Activated CD8-positive, alpha-beta memory T cell treated with anti-CD3 and anti-CD28 coated beads, Interleukin-2, amount 50 U/mL, for 24 hours (primary cell): ENCODE data around the gene TSPAN14.

Experiments
- DNase-seq: peaks from one replicate; pipeline ENCODE4 v3.0.0-alpha.2; 2020; ENCODE audit errors: extremely low read depth

TSPAN14 gene

DNA sequence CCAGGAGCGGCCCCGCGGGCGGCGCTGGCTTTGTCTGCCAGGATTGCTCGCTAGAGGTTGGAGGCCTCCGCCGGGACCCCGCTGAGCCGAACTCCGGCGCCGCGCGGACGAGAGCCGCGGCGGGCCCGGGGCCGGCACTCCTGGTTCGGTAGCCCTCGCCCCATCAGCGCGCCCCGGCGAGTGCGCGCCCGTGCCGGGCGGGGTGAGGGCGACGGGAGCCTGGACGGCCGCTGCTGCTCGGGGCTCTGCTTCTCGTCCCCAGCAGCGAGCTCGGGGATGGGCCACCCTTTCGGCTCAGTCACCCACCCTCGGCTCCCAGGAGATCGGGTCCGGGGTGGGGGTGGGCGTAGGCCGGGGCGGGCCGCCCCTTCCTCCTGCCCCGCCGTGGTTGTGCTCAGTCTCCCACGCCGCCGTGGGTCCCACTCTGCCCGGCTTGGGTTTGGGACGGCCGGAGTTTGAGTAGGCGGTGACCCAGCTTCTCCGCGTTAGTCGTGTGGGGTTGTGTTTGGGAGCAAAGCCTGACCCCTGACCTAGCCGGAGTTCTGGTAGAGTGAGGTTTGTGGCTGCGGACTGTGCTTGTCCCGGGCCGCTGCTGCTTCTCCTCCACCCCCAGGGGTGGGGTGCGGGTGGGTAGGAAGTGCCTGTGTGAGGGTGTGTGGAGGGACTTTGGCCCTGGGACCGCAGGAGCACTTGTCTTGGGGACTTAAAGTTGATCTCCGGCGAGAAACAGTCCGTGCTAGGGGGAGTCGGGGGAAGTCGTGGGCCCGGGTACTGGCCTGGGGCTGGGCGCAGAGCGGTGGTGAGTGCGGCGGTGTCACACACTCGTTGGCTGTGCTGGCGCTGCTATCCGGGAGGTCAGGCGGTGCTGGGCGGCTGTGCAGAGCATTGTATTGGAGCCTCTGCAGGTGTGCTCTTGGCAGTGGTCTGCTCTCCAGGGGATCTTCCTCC lies 677 bp downstream of the TSPAN14 start:
- no peak for DNase-seq

DNA sequence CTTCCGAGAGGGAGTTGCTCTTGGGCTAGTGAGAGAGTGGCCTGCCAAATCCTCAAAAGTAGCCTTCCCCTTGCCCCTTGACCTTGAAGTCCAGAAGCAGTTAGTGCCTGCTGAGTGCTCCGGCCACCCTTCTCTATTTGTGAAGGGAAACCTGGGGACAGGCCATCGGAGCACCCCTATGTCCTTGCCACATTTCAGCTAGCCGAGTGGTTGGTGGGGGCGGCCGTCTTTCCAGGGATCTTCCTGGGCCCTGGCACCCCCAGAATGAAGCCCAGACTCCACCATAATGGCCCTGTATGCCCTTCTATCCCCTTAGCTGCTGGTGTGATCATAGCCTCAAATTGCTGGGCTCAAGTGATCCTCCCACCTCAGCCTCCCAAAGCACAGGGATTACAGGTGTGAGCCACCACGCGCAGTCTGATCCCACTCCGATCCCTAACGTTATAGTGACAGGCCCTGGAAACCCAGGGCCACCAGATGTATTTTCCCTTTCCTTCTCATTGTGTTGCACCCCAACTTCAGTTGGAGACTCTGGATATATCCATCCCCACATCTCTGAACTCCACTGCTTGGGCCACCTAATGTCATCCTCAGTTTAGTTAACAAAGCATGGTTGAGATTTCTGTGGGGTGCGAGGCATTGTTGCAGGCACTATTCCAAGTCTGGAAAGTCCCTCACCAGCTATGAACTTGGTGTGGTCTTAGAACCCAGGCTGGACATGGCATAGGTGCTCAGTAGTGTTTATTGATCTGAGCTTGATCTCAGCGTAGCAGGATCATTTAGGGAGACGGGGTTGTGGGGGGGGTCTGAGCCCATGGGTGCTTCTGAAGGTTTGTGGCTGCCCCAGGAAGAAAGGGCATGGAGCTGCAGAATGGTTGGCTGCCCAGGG lies 1.6 kb downstream of the TSPAN14 start:
- no peak for DNase-seq

DNA sequence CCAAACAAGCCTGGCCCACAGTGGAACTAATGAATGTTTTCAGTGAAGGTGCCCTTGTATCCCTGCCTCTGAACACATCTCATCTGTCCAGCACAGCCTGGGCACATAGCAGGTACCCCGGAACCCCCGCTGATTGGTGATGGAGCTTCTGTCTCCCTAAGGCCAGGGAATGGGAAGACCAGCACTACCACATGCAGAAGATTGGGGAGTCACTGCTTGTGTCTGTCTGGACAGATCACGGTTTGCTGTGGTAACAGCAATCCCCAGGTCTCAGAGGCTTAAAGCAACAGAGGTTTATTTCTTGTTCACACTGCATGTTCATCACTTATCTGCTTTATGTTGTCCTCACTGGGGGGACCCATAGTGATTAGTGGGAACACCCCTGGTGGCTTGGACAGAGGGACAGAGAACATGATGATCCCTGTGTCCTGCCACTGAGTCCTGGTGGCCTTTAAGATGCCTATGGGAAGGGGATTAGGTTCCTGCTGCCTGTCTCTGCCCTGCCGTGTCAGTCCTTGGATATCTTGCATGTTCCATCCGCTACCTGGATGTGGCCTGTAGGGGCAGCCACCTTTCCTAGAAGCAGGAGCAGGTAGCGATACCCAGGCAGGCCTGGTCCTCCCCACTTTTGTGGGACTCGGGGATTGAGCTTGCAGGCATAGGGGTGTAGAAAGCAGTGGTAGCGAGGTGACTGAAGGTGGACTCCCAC lies 3.6 kb downstream of the TSPAN14 start:
- no peak for DNase-seq

DNA sequence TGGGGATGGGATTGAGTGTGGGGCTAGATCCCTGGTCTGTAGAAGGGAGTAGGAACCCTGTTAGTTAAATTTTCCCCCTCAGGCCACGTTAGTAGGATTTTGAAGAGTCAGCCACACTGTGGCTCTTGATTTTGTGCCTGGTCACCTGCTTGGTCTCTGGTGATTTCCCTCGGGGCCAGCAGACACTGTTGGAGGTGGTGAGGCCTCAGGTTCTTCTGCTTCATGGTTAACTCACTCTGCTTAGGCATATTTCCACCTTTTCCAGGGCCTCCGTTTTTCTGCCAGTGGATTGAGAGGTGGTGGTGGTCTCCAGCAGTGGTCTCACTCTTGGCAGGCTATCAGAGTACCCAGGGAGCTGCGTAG lies 4.1 kb downstream of the TSPAN14 start:
- no peak for DNase-seq

DNA sequence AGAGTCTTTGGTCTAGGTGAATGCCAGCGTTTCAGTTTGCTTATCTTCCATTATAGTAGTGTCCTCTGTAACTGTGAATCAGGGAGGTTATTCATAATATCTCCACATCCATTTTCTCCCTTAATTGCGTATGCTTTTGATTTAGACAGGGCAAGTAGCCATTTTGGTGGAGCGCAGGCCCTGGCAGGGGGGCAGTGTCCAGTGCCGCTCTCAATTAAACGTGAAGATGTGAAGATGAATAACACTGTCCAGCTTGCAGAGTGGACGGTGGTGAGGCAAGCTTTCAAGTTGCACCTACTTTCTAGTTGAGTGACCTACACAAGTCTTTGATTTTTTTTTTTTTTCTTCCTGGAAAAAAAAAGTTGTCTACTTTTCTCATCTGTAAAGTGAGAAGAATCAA lies 4.5 kb downstream of the TSPAN14 start:
- no peak for DNase-seq

DNA sequence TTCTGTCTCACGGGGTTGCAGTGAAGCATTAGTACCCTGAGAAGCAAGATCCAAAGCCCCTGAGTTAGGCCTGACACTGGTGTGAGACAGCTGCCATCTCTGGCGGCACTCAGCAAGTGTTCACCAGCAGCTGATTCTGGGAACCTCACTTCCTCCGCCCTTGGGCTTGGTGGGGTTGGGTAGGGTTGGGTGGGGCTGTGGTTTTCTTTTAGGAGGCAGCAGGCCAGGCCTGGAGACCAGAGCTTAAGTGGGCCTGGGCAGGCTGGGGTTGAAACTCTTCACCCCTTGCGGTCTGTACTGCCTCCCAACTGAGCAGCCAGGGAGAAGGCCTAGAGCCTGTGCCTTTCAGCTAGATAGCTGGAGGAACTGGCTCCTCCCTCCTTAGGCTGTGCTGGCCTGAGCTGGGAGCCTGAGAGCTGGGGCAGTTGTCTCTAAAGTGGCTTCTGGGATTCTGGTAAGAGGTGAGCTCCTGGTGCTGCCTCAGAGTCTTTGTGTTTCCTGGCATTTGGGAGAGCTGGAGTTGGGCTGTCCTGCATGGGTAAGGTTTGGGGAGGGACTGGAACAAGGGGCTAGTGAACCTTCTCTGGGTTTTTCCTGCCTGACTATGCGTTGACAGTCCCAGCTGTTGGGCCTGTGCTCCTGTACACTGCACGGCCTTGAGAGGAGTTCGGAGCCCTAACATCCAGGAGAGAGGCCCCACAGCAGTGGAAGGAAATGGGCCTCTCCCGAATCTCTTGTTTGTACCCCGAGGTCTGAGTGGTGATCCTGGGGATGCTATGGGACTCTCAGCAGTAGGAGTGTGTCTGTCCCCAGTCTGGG lies 5.1 kb downstream of the TSPAN14 start:
- no peak for DNase-seq

DNA sequence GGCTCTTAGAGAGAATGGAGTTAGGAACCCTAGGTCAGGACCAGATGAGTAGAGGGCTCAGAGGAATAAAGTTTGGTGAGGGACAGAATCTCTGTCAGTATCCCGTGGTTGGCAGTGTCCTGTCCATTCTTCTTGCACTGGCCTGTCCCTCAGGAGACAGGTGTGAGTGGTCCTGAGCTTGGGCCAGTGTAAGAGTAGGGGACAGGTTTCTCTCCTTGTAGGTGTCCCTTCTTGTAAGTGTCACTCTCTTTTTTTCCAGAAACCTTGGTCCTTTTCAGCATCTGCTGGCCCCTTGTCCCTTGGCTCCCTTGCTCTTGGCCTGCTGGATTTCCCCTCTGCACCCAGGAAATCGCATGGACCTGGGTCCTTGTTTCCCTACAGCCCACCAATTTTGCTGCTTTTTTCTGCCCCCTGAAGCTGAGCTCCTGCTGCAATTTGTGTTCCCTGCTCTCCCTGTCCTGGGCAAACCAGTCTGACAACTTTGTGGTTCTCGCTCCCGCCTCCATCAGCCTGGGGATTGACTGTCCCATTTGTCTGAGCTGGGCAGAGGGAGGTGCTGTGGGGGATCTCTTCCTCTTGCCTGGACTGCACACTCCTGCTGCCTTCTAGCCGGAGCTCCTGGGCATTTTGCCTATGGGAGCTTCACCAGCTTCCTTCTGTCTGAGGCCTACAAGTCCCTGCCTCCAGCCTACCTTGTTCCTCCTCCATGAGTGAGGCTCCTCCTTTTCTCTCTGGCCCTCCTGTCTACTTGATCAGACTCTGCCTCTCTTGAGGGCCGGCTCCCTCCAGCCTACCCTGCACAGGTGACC lies 6.5 kb downstream of the TSPAN14 start:
- DNase-seq: no peak

DNA sequence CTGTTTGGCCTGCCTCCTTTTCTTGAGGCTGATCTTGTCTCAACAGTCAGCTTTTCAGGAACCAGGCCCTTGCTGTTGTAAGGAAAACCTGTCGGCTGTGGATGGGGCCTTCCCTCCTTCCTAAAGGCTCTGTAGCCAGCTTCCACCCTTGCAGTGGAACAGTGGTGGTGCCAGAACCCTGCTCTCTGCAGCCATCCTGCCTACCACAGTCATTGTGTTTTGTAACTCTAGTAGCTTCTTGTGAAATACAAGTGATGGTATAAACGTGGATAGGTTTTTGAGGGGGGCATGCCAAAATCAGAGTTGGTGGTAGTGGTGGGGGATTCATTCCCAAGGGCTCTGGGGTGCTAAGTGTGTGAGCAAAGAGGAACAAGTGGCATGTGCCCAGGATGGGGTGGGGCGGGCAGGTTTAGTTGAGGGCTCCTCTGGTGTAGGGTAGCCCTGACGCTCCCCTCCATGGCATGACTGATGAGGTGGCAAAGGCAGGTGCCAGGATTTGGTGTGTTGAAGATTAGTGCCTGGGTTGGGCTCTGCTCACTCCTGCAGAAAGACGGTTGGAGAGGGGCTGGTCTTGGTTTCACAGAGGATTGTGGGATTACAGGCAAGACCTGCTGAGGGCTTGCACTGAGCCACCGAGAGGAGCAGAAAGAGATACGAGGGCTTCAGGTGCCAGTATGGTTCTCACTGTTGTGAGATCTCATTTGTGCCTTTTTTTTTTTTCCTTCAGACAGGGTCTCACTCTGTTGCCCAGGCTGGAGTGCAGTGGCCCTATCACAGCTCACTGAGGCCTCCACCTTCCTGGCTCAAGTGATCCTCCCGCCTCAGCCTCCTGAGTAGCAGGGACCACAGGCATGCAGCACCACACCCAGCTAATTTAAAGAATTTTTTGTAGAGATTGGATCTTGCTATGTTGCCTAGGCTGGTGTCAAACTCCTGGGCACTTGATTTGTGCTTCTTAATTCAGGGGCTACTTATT lies 7.4 kb downstream of the TSPAN14 start:
- no peak for DNase-seq

DNA sequence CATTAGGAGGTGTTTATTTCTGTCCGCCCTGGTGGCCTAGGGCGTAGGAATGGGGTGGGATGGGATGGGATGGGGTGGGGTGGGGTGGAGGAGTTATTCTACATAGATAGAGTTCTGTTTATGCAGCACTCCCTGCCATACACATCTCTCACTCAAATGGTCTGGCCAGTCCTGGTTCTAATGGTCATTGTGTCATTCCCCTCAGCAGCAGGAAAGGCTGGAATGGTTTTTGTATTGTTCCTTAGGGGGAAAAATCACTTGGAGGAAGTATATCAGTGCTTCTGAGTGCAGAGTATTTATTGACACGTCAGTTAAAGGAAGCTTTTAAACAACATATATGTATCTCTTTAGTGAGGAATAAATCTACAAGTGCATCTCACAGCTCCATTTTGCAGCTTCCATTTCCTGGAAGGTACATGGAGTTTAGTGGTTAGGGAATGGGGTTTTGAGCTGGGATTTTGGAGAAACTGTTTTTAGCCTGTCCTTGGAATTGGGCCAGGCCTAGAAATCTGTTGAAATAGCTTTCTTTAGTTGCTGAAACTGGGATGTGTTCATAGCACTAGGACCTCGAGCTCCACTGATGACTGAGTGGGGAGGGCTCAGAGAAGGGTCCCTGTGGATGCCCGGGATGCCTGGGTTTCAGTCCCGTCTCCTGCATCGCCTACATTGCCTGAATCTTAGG lies 8.3 kb downstream of the TSPAN14 start:
- DNase-seq: no peak

DNA sequence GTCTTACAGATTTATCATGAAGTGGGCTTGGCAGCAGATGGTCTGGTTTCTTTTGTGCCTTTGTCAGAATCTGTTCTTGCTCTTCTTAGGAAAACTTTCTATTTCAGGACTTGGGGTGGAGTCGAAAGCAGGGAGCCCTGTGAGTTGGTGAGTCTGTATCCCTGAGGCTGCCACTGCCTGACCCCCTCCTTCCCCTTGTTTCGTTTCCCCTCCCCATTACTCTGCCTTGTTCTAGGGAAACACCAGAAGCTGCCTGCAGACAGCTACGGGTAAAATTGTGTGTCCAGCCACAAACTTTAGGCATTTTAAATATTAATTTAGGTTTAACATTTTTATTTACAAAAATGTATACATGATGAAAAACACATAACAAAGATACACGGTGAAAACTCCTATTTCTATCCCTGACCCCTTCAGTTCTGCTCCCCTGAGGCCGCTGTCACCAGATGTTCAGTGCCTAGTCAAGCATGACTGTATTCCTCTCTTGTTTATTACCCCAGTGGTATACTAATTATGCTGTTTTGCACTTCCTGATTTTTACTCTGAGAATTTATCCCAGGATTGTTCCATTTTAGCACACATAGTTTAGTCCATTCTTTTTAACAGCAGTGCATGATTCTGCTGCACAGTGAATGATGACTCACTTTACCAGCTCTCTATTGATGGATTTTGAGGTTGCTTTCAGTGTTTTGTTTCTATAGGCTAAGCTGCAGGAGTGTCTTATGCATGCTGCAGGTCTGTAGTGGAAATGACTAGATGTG lies 9.1 kb downstream of the TSPAN14 start:
- DNase-seq: no peak

DNA sequence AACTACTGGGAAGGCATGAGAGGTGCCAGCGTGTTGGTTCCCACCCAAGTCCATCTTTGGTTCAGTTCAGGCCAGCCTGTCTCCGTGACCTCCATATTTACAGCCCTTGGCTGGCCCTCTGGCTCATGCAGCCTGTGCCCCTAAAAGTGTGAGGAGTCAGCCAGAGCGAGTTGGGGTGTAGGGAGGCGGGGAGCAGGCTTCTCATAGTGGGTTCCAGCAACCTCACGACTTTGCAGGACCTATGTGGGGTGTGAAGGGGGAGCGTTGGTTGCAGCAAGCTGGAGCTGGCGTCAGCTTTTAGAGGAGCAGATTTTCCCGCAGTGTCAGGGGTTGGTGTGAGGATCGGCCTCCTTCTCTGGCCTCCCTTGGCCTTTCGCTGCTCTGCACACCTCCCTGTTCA lies 9.8 kb downstream of the TSPAN14 start:
- no peak for DNase-seq

DNA sequence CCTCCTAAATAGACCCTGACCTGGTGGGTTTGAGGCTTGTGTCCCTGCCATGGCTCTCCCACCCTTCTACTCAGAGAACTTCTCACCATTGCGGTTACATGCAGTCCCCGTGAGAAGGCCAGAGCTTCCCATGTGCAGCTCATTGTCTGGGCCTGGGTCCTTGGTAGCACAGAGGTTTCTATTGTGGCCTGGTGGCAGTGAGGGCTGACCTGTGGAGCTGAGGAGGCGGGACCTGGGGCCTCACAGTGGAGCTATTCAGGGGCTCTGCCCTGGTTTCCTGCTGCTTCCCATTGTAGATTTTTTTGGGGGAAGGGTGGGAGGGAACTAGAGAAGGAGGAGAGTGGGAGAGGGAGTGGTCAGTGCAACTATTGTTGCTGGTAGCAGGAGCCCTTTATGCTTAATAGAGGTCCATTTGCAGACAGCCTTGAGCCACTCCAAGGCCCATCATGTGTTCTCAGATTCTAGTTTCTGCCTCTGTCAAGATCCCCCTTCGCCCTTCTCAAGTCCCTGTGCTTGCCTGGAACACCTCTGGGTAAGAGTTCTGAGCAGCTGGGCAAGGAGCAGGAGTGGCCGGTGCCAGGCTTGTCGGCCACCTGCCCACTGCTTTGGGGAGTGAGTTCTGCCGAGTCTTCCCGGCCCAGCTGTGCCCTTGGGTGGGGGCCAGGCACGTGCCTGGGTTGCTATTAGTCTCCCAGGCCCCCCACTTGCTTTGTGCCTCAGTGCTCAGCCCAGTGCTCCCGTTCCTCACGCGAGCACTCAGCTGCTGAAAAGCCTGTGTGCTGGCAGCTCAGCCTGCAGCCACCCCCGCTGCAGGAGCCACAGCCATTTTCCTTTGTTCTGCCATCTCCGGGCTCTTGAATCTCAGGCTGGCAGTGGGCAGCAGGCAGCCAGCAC lies 10.7 kb downstream of the TSPAN14 start:
- no peak for DNase-seq

DNA sequence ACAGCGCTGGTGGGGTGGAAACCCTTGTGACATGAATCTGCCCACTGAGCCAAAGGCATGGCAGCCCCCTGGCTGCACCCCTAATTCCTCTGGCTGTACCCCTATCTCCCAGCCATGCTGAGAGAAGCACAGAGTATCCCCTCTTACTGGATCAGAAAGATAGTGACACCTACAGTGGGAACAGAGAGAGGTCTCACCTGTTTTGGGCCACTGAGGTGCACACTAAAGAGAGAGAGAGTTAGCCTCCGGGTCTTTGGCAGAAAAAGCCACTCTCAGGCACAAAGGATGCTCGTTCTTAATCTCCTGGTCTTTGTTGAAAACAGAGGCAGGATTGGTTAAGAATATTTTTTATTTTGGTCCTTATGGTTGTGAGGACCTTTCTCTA lies 11.3 kb downstream of the TSPAN14 start:
- DNase-seq: no peak

DNA sequence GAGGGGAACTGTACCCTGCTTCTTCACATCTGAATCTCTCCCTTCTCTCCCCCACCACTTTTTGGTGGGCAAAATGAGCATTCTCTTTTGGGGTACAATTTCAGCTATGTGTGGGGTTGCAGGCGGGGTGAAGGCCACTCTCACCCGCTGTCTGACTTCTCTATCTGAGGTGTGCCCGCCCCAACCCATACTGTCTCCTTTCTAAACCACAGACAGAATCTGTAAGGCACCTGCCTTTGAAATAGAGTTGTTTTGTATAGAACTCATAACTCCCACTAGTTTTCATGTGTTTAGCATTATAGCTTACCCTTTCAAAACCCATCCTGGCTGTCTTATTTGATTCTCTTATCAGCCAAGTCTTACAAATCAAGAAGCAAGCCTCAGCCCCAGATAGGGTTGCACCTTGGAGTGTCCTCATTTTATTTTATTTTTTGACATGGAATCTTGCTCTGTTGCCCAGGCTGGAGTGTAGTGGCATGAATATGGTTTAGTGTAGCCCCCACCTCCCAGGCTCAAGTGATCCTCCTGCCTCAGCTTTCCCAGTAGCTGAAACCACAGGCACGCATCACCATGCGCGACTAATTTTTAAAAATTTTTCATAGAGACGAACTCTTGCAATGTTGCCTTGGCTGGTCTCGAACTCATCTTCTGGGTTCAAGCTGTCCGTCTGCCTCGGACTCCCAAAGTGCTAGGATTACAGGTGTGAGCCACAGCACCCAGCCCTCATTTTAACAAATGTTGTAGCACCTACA lies 11.9 kb downstream of the TSPAN14 start:
- DNase-seq: no peak

DNA sequence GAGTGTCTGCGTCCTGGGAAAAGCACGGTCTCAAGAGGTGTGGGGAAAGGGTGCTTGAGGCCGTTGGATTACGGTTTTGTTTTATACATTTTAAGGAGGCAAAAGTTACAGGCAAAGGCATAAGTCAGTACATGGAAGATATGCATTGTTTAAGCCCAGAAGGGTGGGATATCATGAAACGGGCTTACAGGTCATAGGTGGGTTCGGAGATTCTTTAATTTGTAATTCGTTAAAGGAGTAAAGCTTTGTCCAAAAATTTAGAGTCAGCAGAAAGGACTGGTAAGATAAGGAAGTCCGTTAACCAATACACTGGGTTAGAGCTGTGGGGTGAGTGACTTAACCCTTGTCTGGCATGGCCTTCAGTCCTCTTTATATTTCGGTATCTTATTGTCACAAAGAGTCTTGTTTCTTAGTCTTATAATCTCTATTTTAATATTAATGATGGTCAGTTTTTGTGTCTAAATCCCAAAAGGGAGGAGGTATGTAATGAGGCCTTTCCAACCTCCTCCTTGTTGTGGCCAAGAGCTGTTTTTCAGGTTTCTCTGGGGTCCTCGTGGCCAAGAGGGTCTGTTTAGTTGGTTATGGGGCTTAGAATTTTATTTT lies 12.7 kb downstream of the TSPAN14 start:
- no peak for DNase-seq

DNA sequence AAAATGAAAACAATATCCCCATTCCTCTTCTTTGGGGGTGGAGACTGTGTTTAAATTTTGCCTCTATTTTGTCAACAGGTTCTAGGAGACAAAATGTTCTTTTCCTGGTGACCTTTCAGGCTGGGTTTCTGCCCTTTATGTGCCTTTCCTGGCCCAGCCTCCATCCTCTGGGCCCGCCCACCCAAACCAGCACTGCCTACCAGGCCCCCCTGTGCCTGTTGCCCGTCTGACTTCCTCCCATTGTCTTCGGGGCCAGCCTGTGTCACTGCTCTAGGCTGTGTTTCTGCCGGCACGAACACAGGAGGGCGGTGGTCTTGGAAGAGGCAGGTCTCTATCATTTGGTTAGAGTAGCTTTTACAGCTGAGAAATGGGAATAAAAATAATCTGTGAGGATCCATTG lies 13.9 kb downstream of the TSPAN14 start:
- DNase-seq: no peak
